ENCODE data around the gene PDE2A. TPM values are rescaled to one million over a fixed set of nuclear protein-coding genes. Genes with fewer than 3 reads are reported as not detected.

Gene PDE2A
- total RNA-seq, 6 donors from 2014 or later, result 4.7 to 46.1 (median 16.7) TPM

GRCh38 chr11:72623052-72623451 lies 51.2 kb downstream of the PDE2A start:
- no peaks in the 10 kb centered on the region for H3K9me3 ChIP-seq

GRCh38 chr11:72621008-72621610 lies 53.1 kb downstream of the PDE2A start:
- H3K27me3 ChIP-seq, result no peaks in the 10 kb centered on the region
- no peak for ATAC-seq (ENCODE audit: low FRiP score in 2 of 2)

More at GRCh38 chr11:72623052-72623451, 51.2 kb downstream of the PDE2A start:
- Histone ChIP-seq H3K36me3 (no peaks in the 10 kb centered on the region), H3K4me1 (peaks cover 24 to 27% (median 25%) of the 10 kb centered on the region in 4 donors), H3K27ac (no peak overlapping the region), H3K27me3 (no peaks in the 10 kb centered on the region), H3K4me3 (no peak overlapping the region)
- no peak for ATAC-seq (ENCODE audit: low FRiP score in 2 of 2)
- WGBS, 2 donors, result 71 to 75% methylated on average over 8 of the region's 8 CpGs
- TF ChIP-seq, protein P1, sequence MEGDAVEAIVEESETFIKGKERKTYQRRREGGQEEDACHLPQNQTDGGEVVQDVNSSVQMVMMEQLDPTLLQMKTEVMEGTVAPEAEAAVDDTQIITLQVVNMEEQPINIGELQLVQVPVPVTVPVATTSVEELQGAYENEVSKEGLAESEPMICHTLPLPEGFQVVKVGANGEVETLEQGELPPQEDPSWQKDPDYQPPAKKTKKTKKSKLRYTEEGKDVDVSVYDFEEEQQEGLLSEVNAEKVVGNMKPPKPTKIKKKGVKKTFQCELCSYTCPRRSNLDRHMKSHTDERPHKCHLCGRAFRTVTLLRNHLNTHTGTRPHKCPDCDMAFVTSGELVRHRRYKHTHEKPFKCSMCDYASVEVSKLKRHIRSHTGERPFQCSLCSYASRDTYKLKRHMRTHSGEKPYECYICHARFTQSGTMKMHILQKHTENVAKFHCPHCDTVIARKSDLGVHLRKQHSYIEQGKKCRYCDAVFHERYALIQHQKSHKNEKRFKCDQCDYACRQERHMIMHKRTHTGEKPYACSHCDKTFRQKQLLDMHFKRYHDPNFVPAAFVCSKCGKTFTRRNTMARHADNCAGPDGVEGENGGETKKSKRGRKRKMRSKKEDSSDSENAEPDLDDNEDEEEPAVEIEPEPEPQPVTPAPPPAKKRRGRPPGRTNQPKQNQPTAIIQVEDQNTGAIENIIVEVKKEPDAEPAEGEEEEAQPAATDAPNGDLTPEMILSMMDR (IDR thresholded peaks at IDR 0.05), result no peak
- no peak for TF ChIP-seq POLR2AphosphoS5 (IDR thresholded peaks at IDR 0.05)
- TF ChIP-seq POLR2A (IDR thresholded peaks at IDR 0.05), result no peak
- no peak for TF ChIP-seq EP300 (IDR thresholded peaks at IDR 0.05)
- DNase-seq, result no peak

GRCh38 chr11:72618803-72619202 lies 55.4 kb downstream of the PDE2A start:
- DNase-seq, result no peak
- no peak for ATAC-seq (ENCODE audit: low FRiP score in 2 of 2)
- 53% methylated on average over 6 to 8 of the region's 8 CpGs for WGBS, 2 donors
- no peaks in the 10 kb centered on the region for H3K9me3 ChIP-seq
- peaks cover 0 to 15% (median 10%) of the 10 kb centered on the region in 4 donors for H3K4me1 ChIP-seq
- H3K27me3 ChIP-seq, result no peaks in the 10 kb centered on the region
- H3K4me3 ChIP-seq, result no peak overlapping the region
- no peaks in the 10 kb centered on the region for H3K36me3 ChIP-seq
- H3K27ac ChIP-seq, result peak overlapping the region in 3 of 4 donors; percentile 58 to 61 (median 59)
- TF ChIP-seq POLR2A (IDR thresholded peaks at IDR 0.05), result no peak
- TF ChIP-seq, protein P1 (IDR thresholded peaks at IDR 0.05), result no peak
- TF ChIP-seq EP300 (IDR thresholded peaks at IDR 0.05), result no peak
- TF ChIP-seq POLR2AphosphoS5 (IDR thresholded peaks at IDR 0.05), result no peak

More at GRCh38 chr11:72621008-72621610, 53.1 kb downstream of the PDE2A start:
- no peak for DNase-seq
- WGBS, 2 donors, result 72 to 86% methylated on average over 4 of the region's 4 CpGs
- no peak overlapping the region for H3K4me3 ChIP-seq
- peaks cover 17 to 23% (median 18%) of the 10 kb centered on the region in 4 donors for H3K4me1 ChIP-seq
- no peaks in the 10 kb centered on the region for H3K36me3 ChIP-seq
- no peak overlapping the region for H3K27ac ChIP-seq
- no peaks in the 10 kb centered on the region for H3K9me3 ChIP-seq
- no peak for TF ChIP-seq POLR2A (IDR thresholded peaks at IDR 0.05)

- Histone ChIP-seq H3K4me3 (no peak overlapping the region), H3K27ac (peak overlapping the region in 3 of 4 donors; percentile 58 to 61 (median 59)), H3K9me3 (no peaks in the 10 kb centered on the region), H3K36me3 (no peaks in the 10 kb centered on the region), H3K4me1 (peaks cover 0 to 15% (median 13%) of the 10 kb centered on the region in 4 donors), H3K27me3 (no peaks in the 10 kb centered on the region)
- TF ChIP-seq POLR2AphosphoS5 (IDR thresholded peaks at IDR 0.05) (no peak), EP300 (IDR thresholded peaks at IDR 0.05) (no peak), POLR2A (IDR thresholded peaks at IDR 0.05) (no peak)
- TF ChIP-seq, protein P1 (IDR thresholded peaks at IDR 0.05), result no peak
- no peak for DNase-seq
- WGBS, 2 donors, result 71 to 75% methylated on average over 8 to 11 of the region's 11 CpGs
- ATAC-seq (ENCODE audit: low FRiP score in 2 of 2), result peak in 1 of 2 donors; percentile 22
Measured at GRCh38 chr11:72617080-72617762, 57.0 kb downstream of the PDE2A start.

- no peaks in the 10 kb centered on the region for H3K27me3 ChIP-seq
- no peak for ATAC-seq (ENCODE audit: low FRiP score in 2 of 2)
- no peak overlapping the region for H3K4me3 ChIP-seq
- no peak for DNase-seq
- no peaks in the 10 kb centered on the region for H3K36me3 ChIP-seq
- TF ChIP-seq POLR2AphosphoS5 (IDR thresholded peaks at IDR 0.05), result no peak
- TF ChIP-seq, protein P1 (IDR thresholded peaks at IDR 0.05), result no peak
- peak overlapping the region in 3 of 4 donors; percentile 58 to 61 (median 59) for H3K27ac ChIP-seq
- WGBS, 2 donors, result 80 to 91% methylated on average over 1 to 4 of the region's 4 CpGs
- peaks cover 3 to 15% (median 13%) of the 10 kb centered on the region in 4 donors for H3K4me1 ChIP-seq
- H3K9me3 ChIP-seq, result no peaks in the 10 kb centered on the region
Measured at GRCh38 chr11:72616655-72617054, 57.6 kb downstream of the PDE2A start.

Data from upper lobe of left lung (tissue), 6 donors.